22Rv1 (cell line): ENCODE measurements around the gene STRN4.

Experiments
- ZFX ChIP-seq: fragments of 450-650 bp; IDR thresholded peaks from 2 replicates; pipeline ENCODE4 v1.6.1; 2017; ENCODE audit warnings: antibody characterized with exemption, borderline replicate concordance
- TF ChIP-seq, protein P1 (sequence below): fragments of 450-650 bp; IDR thresholded peaks from 2 replicates; pipeline ENCODE4 v1.5.1; 2017; ENCODE audit warnings: mild to moderate bottlenecking

DNA sequence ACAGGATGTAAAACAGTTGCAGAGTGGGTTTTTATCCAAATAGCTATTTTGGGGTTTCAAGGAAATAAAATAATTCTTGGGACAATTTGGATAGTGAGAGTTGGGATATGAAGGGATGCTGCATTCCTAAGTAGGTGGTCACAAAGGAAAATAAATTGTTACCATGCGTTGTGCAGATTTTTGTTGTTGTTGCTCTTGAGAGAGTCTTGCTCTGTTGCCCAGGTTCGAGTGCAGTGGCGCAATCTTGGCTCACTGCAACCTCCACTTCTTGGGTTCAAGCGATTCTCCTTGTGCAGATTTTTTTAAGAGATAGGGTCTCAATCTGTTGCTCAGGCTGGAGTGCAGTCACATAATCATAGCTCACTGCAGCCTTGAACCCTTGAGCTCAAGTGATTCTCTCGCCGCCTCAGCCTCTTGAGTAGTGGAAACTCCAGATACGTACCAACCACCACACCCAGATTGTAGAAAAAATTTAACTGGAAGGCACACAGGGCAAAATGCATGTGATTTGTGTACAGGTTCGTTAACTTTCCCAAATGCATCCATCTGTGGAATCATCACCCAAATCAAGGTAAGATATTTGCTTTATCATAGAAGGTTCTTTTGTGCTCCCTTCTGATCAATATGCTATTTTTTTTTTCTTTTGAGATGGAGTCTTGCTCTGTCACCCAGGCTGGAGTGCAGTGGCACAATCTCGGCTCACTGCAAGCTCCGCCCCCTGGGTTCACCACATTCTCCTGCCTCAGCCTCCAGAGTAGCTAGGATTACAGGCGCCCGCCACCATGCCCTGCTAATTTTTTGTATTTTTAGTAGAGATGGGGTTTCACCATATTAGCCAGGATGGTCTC lies 26.1 kb upstream of the STRN4 start:
- TF ChIP-seq, protein P1, sequence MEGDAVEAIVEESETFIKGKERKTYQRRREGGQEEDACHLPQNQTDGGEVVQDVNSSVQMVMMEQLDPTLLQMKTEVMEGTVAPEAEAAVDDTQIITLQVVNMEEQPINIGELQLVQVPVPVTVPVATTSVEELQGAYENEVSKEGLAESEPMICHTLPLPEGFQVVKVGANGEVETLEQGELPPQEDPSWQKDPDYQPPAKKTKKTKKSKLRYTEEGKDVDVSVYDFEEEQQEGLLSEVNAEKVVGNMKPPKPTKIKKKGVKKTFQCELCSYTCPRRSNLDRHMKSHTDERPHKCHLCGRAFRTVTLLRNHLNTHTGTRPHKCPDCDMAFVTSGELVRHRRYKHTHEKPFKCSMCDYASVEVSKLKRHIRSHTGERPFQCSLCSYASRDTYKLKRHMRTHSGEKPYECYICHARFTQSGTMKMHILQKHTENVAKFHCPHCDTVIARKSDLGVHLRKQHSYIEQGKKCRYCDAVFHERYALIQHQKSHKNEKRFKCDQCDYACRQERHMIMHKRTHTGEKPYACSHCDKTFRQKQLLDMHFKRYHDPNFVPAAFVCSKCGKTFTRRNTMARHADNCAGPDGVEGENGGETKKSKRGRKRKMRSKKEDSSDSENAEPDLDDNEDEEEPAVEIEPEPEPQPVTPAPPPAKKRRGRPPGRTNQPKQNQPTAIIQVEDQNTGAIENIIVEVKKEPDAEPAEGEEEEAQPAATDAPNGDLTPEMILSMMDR: no peak
- no peak for TF ChIP-seq ZFX
